Gastrocnemius medialis (tissue), 4 donors: ENCODE results near the gene TECPR2. TPM values are rescaled to one million over a fixed set of nuclear protein-coding genes. Genes with fewer than 3 reads are reported as not detected.

Source experiments
- ATAC-seq, 2 donors: fragments of 150-250 bp; one replicate each; pipeline ENCODE4 v1.9.1; 2016
- DNase-seq, 2 donors: peaks; one replicate each; pipeline ENCODE4 v3.0.0-alpha.2; 2019
- H3K27ac ChIP-seq, 4 donors: fragments of 200-600 bp; sonication (generic); 1 replicate in 1 of 4; 2 replicates in 3 of 4; pipeline ENCODE4 v1.5.1; 2016 to 2018; ENCODE audit warnings: mild to moderate bottlenecking in 2 of 4, moderate library complexity in 1 of 4
- H3K27me3 ChIP-seq, 3 donors: fragments of 200-600 bp; sonication (generic) in 2 of 3; 1 replicate in 1 of 3; 2 replicates in 2 of 3; pipeline versions ENCODE4 v1.5.1 to v1.6.0; 2016 to 2019; ENCODE audit warnings: mild to moderate bottlenecking in 1 of 3, moderate library complexity in 1 of 3
- H3K36me3 ChIP-seq, 2 donors: fragments of 200-600 bp; sonication (generic) in 1 of 2; one replicate each; pipeline ENCODE4 v1.5.1; 2017 to 2018
- H3K4me1 ChIP-seq, 2 donors: fragments of 200-600 bp; sonication (generic) in 1 of 2; one replicate each; pipeline ENCODE4 v1.5.1; 2016 to 2017; ENCODE audit warnings: mild to moderate bottlenecking in 2 of 2
- H3K4me3 ChIP-seq, 4 donors: fragments of 200-600 bp; sonication (generic) in 3 of 4; 1 replicate in 1 of 4; 2 replicates in 3 of 4; pipeline ENCODE4 v1.5.1; 2016 to 2019; ENCODE audit warnings: mild to moderate bottlenecking in 2 of 4
- H3K9me3 ChIP-seq, 3 donors: fragments of 200-600 bp; sonication (generic) in 2 of 3; 1 replicate in 1 of 3; 2 replicates in 2 of 3; pipeline ENCODE4 v1.5.1; 2016 to 2019
- POLR2A ChIP-seq, 2 donors: fragments of 450-650 bp; IDR thresholded peaks; one replicate each; pipeline ENCODE4 v1.6.1; 2017; ENCODE audit warnings: antibody characterized with exemption in 2 of 2, mild to moderate bottlenecking in 2 of 2, moderate library complexity in 2 of 2
- in situ Hi-C, 4 donors: fragments of 200-750 bp; cut with MboI; loops; one replicate each; pipeline versions ENCODE4 v1.15.0 to v1.8.0; 2017; ENCODE audit warnings: low sequenced_read_pairs in 4 of 4
- intact Hi-C: fragments of 100-400 bp; cut with DNase I; formaldehyde crosslinking; loops from one replicate; pipeline ENCODE4 v1.15.1; 2023; ENCODE audit warnings: low total_unique reads
- total RNA-seq, 4 donors: library from RNA; depleted of rRNA; stranded (reverse); fragments of >200 nt; gene quantifications; one replicate each; pipeline versions ENCODE4 v1.1.0 to v1.2.3, GENCODE V29; 2016
- TF ChIP-seq, protein P1 (sequence below), 5 experiments: fragments of 450-650 bp in 3 of 5; fragments of 200-600 bp in 2 of 5; sonication (generic) in 2 of 5; IDR thresholded peaks in 4 of 5; conservative IDR thresholded peaks in 1 of 5; 1 replicate in 4 of 5; 2 replicates in 1 of 5; pipeline ENCODE4 v1.5.1; 2016 to 2019; ENCODE audit warnings: antibody characterized with exemption in 5 of 5, mild to moderate bottlenecking in 3 of 5, moderate library complexity in 3 of 5

TECPR2 gene
- total RNA-seq, 4 donors from 2014 or later, result 10.0 to 45.0 (median 20.2) TPM

DNA sequence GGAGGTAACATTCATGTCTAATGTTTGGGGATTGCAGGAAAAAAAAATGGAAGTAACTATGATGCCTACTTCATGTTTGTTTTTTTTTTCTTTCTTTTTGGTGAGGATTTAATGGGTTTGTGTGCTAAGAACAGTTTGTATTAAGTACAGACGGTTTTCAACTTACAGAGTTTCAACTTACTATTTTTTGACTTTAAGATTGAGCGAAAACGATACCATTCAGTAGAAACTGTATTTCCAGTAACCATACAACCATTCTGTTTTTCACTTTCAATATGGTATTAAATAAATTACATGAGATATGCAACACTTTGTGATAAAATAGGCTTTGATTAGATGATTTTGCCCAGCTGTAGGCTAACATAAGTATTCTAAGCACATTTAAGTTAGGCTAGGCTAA is 10.4 kb downstream of the TECPR2 start:
- Histone ChIP-seq H3K27me3 (no peaks in the 10 kb centered on the region), H3K4me1 (peaks cover 14 to 23% of the 10 kb centered on the region in 2 donors), H3K27ac (no peak overlapping the region), H3K36me3 (peaks cover 0 to 21% of the 10 kb centered on the region in 2 donors), H3K4me3 (no peak overlapping the region), H3K9me3 (no peaks in the 10 kb centered on the region)
- in situ Hi-C loops, result no loop called here
- DNase-seq, result no peak
- intact Hi-C loops, result no loop called here
- no peak for TF ChIP-seq POLR2A (IDR thresholded peaks at IDR 0.05)
- TF ChIP-seq, protein P1, sequence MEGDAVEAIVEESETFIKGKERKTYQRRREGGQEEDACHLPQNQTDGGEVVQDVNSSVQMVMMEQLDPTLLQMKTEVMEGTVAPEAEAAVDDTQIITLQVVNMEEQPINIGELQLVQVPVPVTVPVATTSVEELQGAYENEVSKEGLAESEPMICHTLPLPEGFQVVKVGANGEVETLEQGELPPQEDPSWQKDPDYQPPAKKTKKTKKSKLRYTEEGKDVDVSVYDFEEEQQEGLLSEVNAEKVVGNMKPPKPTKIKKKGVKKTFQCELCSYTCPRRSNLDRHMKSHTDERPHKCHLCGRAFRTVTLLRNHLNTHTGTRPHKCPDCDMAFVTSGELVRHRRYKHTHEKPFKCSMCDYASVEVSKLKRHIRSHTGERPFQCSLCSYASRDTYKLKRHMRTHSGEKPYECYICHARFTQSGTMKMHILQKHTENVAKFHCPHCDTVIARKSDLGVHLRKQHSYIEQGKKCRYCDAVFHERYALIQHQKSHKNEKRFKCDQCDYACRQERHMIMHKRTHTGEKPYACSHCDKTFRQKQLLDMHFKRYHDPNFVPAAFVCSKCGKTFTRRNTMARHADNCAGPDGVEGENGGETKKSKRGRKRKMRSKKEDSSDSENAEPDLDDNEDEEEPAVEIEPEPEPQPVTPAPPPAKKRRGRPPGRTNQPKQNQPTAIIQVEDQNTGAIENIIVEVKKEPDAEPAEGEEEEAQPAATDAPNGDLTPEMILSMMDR (IDR thresholded peaks at IDR 0.05 in 4 of 5, conservative IDR thresholded peaks at IDR 0.05 in 1 of 5), result no peak
- ATAC-seq, result no peak

DNA sequence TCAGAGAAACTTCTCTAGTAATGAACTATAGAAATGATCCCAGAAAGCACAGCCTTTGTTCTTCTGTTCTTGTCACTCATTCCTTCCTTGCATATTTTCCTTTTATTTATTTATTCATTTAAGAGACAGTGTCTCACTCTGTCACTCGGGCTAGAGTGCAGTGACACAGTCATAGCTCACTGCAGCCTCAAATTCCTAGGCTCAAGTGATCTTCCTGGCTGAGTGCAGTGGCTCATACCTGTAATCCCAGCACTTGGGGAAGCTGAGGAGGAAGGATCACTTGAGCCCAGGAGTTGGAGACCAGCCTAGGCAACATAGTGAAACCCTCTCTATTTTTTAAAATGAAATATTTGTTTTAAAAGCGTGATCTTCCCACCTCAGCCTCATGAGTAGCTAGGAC is 11.5 kb downstream of the TECPR2 start:
- TF ChIP-seq POLR2A (IDR thresholded peaks at IDR 0.05), result no peak
- ATAC-seq, result no peak

DNA sequence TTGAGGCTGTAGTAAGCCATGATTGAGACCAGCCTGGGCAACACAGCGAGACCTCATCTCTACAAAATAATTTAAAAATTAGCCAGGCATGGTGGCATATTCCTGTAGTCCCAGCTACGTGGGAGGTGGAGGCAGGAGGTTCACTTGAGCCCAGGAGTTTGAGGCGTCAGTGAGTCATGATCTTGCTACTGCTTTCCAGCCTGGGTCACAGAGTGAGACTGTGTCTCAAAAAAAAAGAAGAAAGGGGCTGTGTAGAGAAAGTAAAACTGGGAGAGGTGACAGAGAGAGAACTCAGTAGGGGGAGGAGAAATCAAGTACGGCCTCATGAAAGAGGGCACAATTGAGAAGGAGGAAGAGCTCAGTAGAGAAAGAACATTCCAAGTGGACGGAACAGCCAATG is 12.4 kb downstream of the TECPR2 start:
- H3K36me3 ChIP-seq, result peaks cover 0 to 41% of the 10 kb centered on the region in 2 donors
- intact Hi-C loops (no loop called here), in situ Hi-C loops (no loop called here)
- no peaks in the 10 kb centered on the region for H3K9me3 ChIP-seq
- H3K27me3 ChIP-seq, result no peaks in the 10 kb centered on the region
- no peak for DNase-seq
- H3K27ac ChIP-seq, result no peak overlapping the region
- H3K4me3 ChIP-seq, result no peak overlapping the region
- no peak for TF ChIP-seq POLR2A (IDR thresholded peaks at IDR 0.05)
- TF ChIP-seq, protein P1 (IDR thresholded peaks at IDR 0.05 in 4 of 5, conservative IDR thresholded peaks at IDR 0.05 in 1 of 5), result no peak
- H3K4me1 ChIP-seq, result peaks cover 14 to 23% of the 10 kb centered on the region in 2 donors
- no peak for ATAC-seq

More for the DNA sequence above, 11.5 kb downstream of the TECPR2 start:
- Histone ChIP-seq H3K4me1 (peaks cover 14 to 23% of the 10 kb centered on the region in 2 donors), H3K4me3 (no peak overlapping the region), H3K9me3 (no peaks in the 10 kb centered on the region), H3K27ac (no peak overlapping the region), H3K27me3 (no peaks in the 10 kb centered on the region), H3K36me3 (peaks cover 0 to 32% of the 10 kb centered on the region in 2 donors)
- in situ Hi-C loops, result no loop called here
- DNase-seq, result no peak
- intact Hi-C loops, result no loop called here

DNA sequence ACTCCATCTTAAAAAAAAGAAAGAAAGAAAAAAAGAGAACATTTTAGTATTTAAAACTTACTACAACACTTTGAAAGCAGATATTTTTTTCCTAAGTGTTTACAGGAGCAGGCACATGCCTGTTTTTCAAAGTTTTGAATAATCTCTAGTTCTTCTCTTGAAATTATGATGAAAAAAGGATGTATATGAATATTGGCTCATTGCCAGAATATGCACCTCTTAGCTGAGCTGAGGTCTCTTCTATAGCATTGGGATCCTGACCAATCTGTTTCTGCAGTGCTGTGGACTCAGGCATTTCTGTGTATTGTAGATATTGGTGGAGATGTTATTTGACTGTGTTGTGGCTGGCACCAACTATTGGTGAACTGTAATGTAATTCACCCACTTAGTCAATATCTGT is 15.0 kb downstream of the TECPR2 start:
- peaks cover 0 to 49% of the 10 kb centered on the region in 2 donors for H3K36me3 ChIP-seq
- H3K4me1 ChIP-seq, result peaks cover 6 to 8% of the 10 kb centered on the region in 2 donors
- no peak overlapping the region for H3K4me3 ChIP-seq
- no peak overlapping the region for H3K27ac ChIP-seq
- ATAC-seq, result no peak
- in situ Hi-C loops, result no loop called here
- intact Hi-C loops, result no loop called here
- DNase-seq, result no peak
- TF ChIP-seq, protein P1 (IDR thresholded peaks at IDR 0.05 in 4 of 5, conservative IDR thresholded peaks at IDR 0.05 in 1 of 5), result no peak
- TF ChIP-seq POLR2A (IDR thresholded peaks at IDR 0.05), result no peak
- no peaks in the 10 kb centered on the region for H3K9me3 ChIP-seq
- H3K27me3 ChIP-seq, result no peaks in the 10 kb centered on the region

DNA sequence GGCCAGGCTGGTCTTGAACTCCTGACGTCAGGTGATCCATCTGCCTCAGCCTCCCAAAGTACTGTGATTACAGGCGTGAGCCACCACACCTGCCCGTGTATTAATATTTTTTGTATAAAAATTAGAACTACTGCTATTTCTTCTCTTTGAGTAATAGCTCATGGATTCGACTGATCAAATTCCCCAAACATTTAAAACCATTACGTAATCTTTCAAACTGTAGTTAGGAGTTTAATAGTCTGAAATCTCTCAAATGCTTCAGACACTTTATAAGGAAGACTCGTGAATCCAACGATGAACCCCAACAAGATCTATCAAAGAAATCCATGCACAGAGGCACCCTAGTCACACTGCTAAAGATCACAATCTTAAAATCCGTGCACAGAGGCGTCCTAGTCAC is 16.1 kb downstream of the TECPR2 start:
- Histone ChIP-seq H3K27me3 (no peaks in the 10 kb centered on the region), H3K9me3 (no peaks in the 10 kb centered on the region), H3K4me3 (no peak overlapping the region), H3K4me1 (peaks cover 6% of the 10 kb centered on the region in 2 donors), H3K36me3 (peaks cover 0 to 45% of the 10 kb centered on the region in 2 donors), H3K27ac (no peak overlapping the region)
- in situ Hi-C loops (no loop called here), intact Hi-C loops (no loop called here)
- DNase-seq (no peak), ATAC-seq (no peak)
- no peak for TF ChIP-seq POLR2A (IDR thresholded peaks at IDR 0.05)
- TF ChIP-seq, protein P1 (IDR thresholded peaks at IDR 0.05 in 4 of 5, conservative IDR thresholded peaks at IDR 0.05 in 1 of 5), result no peak
